GM21786 (cell line): ENCODE results near the gene CDKN2AIP.
A peak's percentile ranks its signal among the peaks of the same experiment; 100 is the strongest.
"Not testable (repeated sequence)": the region's sequence is repeated elsewhere in the genome, so short reads cannot be mapped to it uniquely, and the experiment has no call there.

ENCODE experiments used
- ATAC-seq: cut with Tn5 transposase; IDR thresholded peaks from one replicate; pipeline ENCODE4 v1.9.1; 2021; ENCODE audit not compliant: unreplicated experiment

The CDKN2AIP gene

DNA sequence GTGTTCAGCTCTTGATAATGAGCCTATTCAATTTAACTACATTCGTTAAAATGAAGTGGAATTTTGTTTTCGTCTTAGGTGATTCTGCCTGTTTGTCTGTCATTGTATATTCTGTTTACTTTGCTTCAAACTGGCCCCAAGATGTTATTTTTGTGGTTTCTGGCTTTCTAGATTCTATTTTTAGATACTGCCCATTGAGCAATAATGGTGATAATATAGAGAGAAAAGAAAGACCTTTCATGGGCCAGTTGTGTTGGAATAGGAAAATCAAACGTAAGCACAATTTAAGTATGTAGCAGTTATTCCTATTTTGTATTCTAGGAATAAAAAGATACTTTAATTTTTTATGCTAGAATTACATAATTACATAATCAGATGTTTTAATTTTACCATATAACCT is 4.0 kb downstream of the CDKN2AIP start:
- ATAC-seq: no peak

DNA sequence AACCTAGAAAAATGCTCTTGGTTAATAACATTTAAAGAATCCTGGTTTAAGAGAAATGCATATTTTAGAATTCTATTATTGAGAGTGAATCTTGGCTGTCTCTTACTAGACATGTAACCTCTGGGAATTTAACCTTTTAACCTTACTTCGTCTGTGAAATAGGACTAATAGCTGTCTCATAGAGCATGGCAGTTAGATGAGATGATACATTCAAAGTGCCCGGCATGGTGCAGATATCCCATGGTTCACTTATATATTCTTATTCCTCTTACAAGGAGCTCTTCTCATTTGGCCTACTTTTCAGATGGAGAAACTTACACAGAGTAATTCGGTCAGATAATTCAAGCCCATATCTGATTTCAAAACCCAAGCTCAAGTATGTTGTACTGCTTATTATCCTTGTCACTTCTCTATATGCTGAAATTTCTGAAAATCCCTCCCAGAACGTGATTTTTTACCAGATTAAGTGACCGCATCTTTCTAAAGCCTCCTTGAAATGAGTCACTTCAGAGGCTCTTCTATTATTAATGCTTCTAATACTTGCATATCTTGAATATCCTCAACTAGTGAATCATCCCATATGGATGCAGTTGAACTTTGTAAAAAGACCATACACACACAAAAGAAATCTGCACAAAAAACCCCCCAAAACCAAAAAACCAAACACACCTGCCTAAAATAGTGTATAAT is 4.9 kb downstream of the CDKN2AIP start:
- ATAC-seq: no peak

DNA sequence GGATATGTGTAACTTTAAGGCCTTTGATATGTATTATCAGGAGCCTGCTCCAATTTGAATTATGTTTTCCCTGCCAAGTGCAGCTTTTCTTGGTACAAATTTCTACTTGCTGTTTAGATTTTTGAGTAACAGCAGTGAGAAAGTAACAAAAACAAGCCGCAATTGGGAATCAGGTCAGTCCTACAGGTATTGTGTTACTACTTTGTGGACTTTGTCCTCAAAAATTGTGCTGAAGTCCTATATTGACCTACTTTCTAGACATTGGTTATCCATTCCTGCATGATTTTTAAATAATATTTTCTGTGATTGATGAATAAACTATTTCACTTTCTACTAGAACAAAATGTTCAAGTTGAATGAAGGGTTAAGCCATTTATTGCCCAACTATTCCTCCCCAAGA is 5.7 kb downstream of the CDKN2AIP start:
- ATAC-seq: no peak

DNA sequence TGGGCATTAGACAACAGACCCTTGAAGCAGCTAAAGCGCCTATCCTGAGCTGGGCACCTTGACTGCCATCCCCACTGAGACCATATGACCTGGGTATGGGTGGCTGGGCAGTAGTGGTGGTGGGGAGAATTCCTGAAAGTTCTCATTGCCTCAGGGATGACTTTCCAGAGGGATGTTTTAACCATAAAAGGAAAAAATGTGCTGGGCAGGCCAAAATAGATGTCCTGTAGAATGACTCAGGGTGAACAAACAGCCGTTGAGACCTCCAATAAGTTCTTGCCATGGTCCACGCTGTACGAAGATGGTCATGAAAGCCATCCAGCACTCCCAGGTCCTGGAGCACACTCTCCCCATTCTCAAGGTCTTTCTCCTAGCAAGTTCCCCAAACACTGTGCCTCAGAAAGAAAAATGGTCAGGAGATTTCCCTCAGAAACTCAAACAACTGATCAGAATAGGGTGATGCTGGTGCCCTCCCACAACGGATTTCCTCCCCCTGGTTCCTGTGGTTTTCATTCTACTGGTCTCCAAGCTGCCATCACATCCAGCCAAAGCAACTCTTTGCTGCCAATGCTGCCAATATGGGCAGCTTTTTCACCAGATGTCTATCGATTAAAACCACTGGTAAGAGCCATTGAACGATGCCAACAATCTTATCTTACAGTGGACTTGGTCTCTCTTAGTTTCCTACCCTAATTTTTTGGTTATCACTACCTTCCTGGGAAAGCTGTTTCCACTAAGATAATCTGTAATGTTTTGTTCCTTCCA is 11.2 kb downstream of the CDKN2AIP start:
- no peak for ATAC-seq

DNA sequence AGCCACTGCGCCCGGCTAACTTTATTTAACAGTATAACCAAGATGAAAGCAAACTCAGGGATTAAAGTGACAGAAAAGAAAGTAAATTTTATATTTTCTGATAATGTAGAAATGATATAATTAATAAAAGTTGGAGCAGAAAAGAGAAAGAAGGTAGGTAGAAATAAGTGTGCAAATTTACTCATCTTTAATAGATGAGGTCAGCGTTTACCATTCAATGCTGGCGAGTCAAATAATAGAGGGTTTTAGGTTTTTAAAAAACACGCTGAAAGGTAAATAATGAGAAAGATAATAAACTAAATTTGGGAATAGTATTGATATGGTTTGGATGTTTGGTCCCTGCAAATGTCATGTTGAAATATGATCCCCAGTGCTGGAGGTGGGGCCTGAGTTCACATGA is 13.6 kb downstream of the CDKN2AIP start:
- ATAC-seq: no peak

DNA sequence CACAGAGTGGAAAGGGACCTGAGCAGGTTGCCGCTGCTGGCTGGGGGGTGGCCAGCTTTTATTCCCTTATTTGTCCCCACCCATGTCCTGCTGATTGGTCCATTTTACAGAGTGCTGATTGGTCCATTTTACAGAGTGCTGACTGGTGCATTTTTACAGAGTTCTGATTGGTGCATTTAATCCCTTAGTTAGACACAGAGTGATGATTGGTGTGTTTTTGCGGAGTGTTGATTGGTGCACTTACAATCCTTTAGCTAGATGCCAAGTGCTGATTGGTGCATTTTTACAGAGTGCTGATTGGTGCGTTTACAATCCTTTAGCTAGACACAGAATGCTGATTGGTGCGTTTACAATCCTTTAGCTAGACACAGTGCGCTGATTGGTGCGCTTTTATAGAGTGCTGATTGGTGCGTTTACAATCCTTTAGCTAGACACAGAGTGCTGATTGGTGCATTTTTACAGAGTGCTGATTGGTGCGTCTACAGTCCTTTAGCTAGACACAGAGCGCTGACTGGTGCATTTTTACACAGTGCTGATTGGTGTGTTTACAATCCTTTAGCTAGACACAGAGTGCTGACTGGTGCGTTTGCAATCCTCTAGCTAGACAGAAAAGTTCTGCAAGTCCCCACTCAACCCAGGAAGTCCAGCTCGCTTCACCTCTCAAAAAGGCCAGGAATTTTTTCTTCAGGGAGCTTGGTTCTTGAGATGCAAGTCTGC is 19.6 kb downstream of the CDKN2AIP start:
- ATAC-seq: not testable (repeated sequence)

DNA sequence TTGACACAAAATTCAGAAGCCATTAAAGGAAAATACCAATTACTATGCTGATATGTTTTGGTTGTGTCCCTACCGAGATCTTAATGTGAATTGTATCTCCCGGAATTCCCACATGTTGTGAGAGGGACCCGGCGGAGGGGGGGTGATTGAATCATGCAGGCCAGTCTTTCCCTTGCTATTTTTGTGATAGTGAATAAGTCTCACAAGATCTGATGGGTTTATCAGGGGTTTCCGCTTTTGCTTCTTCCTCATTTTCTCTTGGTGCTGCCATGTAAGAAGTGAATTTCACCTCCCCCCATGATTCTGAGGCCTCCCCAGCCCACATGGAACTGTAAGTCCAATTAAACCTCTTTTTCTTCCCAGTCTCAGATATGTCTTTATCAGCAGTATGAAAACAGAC is 21.4 kb downstream of the CDKN2AIP start:
- not testable (repeated sequence) for ATAC-seq

DNA sequence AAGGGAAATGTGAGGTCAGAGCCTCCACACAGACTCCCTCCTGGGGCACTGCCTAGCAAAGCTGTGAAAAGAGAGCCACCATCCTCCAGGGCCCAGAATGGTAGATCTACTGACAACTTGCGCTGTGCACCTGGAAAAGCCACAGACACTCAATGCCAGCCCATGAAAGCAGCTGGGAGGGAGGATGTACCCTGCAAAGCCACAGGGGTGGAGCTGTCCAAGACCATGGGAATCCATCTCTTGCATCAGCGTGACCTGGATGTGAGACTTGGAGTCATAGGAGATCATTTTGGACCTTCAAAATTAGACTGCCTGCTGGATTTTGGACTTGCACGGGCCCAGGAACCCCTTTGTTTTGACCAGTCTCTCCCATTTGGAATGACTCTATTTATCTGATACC is 22.8 kb downstream of the CDKN2AIP start:
- no peak for ATAC-seq

DNA sequence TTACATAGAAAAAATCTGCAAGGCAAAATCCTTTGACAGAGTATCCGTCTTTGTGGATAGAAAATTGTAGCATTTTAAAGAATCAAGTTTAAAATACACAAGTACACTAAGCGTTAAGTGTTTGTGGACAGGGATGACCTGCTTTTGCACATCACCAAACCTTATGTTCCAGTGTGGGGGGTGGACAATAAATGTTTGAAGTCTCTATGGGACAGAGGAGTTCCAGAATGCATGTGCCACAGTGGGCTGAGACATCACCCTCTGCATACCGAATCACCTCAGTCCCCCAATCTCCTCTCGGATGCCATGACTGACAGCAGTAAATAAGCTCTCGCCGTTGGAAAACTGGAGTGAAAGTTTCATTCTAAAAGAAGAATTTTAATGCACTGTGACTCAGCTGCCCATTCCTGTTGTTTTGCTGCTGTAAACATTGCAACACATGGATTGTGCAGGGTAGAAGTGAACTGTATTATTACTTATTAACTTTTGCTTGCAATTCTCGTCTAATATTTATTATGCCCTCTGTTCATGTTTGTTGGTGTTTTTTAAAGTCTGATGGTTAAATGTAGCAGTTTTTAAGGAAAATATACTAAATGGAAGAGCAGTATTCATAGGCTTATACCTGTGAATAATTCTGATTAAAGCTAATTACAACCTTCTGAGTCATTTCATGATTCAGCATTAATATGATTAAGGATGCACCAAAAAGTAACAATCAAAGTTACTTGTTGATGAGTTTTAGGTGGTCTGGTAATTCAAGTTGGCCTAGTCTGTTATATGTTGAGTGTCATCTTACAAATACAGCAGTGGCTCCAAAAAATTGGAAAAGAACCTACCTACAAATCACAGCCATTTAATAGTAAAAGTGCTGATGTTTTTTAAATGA is 24.0 kb downstream of the CDKN2AIP start:
- no peak for ATAC-seq

DNA sequence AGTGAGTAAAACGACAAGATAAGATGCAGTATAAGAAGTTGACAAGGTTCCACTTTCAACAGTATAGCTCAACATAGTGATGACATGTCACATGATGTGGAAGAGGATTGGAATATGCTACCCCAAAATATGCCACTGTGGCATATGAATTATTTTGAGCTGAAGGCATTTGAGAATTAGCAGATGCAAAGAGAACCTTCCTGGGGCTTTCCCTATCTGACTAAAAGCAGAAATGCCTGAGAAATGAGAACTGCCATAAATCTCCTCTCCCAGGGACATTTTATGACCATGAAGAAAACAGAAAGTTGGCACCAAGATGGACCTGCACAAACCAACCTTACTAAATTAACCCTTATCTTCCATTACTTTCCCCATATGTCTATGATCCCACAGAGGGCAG is 24.8 kb downstream of the CDKN2AIP start:
- no peak for ATAC-seq

DNA sequence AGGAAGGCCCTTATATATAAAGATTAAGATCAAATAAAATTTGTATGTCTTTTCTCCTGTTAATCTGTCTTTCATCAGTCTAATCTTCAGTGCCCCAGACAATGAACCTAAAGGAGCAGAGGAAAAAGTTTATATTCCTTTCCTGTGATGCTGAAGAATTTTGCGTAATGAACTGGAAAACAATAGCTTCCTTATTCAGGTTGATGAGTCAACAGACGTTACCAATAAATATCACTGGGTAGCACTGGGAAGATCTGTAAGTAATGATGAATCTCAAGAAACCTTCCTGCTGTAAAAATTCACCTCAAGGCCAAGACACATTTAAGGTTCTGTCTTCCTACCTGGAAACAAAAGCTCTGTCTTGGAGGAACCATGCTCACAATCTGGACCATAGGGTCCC is 25.5 kb downstream of the CDKN2AIP start:
- no peak for ATAC-seq

DNA sequence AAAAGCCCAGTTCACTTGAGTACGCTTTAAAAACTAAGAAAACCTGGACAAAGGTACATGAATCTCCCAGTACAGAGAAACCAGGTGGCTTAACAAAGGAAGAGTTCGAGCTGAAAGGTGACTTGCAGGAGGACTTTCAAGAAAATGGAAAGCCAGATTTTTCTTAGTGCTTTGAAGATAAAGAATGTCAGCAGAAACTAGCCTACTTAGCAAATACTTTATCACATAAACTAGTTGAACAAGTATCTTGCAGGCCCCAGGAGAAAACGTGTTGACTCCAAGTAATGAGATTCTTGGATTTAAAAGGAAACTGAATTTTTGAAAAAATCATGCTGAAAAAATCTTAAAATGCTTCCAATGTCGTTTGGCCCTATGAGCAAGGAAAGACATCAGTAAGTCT is 26.4 kb downstream of the CDKN2AIP start:
- ATAC-seq: no peak

DNA sequence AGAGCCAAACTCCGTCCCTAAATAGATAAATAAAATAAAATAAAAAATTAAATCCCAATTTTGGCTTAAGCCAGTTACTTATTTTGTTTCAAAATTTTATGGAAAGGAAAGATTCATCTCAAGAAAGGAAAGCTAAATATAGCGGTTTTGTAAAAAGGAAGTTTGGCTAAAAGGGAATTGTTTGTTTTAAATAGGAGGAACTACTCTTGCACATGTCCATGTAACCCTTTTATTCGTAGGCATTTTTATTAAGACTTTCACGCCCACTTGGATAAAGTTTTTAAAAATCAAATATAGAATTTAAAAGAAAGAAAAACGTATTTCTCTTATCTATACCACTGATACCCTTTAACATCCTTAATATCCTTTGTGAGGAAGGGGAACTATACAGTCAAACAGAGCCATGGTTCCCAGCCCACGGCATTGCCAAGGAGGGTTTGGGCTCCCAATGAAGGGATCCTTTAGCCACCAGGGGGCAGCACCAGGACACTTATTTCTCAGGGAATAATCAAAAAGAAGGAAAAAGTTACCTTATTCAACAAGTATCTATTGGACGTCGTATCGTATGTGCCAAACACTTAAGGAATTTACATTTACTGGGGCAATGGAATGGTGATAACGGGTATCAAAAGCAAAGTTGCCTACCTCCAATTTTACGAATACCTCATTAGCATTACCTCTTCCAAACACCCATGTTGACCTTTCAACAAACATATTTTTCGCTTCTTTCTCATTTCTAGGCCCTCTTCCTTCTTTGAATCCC is 27.7 kb downstream of the CDKN2AIP start:
- peak; percentile 78 for ATAC-seq

DNA sequence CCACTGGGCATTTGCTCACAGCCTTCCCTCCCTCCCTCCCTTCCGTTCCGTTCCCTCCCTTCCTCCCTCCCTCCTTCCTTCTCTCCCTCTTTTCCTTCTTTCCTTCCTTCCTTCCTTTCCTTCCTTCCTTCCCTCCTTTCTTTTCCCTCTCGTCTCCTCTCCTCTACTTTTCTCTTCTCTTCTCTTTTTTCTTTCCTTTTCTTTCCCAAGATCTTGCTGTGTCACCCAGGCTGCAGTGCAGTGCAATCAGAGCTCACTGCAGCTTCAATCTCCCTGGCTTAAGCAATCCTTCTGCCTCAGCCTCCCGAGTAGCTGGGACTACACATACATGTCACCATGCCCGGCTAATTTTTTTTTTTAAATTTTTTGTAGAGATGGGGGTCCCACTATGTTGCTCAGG is 33.7 kb downstream of the CDKN2AIP start:
- ATAC-seq: no peak

DNA sequence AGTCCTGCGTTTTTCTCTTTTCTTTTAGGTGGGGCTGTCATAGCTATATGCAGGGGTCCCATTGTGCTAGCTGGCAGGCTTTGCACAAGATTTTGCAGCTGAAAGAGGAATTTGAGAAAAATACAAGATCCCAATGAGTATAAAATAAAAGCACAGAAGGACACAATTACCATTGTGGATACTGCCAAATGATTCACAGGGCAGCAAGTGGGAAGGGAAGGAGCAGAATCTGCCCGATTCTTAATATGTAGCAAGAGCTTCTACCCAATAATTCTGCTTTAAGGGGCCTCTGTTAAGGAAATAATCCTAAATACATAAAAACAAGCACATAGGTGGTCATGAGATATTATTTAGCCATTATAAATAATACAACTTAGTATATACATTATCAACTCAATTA is 34.5 kb downstream of the CDKN2AIP start:
- no peak for ATAC-seq

DNA sequence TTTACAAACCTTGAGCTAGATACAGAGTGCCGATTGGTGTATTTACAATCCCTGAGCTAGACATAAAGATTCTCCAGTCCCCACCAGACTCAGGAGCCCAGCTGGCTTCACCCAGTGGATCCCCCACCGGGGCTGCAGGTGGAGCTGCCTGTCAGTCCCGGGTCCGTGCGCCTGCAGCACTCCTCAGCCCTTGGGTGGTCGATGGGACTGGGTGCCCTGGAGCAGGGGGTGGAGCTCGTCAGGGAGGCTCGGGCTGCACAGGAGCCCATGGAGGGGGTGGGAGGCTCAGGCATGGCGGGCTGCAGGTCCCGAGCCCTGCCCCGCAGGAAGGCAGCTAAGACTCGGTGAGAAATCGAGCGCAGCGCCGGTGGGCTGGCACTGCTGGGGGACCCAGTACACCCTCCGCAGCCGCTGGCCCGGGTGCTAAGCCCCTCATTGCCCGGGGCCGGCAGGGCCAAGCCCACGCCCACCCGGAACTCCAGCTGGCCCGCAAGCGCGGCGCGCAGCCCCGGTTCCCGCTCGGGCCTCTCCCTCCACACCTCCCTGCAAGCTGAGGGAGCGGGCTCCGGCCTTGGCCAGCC is 38.2 kb downstream of the CDKN2AIP start:
- ATAC-seq: not testable (repeated sequence)

DNA sequence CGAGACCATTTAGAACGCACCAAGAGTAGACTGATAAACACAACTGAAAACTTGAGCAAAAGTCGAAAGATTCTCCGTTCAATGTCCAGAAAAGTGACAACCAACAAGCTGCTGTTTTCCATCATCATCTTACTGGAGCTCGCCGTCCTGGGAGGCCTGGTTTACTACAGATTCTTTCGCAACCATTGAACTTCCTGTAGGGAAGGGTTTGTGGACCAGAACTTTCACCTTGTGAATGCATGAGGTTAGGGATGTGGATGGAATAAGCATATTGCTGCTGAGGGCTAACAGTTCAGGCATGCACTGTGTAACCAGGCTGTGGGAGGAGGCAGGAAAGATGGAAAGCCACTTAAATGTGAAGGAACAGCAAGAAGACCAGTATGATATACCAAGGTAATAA is 39.6 kb downstream of the CDKN2AIP start:
- ATAC-seq: no peak

DNA sequence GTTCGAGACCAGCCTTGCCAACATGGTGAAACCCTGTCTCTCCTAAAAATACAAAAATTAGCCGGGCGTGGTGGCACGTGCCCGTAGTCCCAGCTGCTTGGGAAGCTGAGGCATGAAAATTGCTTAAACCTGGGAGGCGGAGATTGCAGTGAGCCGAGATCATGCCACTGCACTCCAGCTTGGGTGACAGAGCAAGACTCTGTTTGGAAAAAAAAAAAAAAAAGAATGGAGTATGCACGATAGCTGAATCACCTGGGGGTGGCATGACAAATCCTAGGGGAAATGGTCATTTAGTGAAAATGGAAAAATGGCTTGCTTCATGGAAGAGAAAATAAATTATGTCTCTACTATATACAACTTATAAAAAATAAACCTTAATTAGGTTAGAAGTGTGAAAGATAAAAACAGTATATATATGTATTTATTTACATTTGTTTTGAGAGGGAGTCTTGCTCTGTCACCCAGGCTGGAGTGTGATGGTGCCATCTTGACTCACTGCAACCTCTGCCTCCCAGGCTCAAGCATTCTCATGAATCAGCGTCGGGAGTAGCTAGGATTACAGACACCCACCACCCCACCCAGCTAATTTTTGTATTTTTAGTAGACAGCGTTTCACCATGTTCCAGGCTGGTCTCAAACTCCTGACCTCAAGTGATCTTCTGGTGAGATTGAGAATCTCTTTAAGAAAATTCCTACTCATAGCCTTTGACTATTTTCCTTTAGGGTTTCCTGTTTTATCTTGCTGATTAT is 41.1 kb downstream of the CDKN2AIP start:
- no peak for ATAC-seq

DNA sequence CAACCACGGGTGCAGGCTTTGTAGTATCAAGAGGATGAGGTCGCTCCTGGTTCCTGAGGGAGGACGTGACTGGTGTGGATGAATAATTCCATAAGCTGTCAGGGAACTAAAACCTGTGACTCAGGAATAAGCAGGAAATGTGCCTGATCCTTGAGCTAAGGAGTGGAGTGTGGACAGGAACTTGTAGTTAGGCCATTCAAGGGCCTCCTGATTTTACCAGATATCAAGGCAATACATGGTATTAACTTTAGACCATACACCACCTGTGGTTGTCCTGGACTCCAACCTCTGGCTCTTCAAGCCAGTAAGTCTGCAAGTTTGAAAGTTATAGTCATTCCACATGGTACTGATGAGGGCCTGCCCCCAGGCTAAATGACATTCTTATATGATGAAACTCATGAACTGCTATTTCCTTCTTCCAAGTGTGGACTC is 48.4 kb downstream of the CDKN2AIP start:
- no peak for ATAC-seq
